Measurements from ENCODE around the gene DUOXA2.

DUOXA2 gene

DNA sequence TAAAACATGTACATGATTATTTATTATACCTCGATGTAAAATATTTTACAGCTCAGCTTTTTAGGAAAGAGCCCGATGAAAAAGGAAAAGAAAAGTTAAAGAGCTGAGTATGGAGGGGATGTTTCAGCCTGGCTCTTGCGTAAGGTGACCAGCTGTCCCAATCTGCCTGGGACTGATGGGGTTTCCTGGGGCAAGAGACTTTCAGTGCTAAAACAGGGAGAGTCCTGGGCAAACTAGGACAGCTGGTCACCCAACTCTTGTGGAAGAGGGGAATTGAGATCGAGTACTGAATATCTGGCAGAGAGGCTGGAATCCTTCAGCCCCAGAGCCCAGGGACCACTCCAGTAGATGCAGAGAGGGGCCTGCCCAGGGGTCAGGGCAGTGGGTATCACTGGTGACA lies 21.1 kb upstream of the DUOXA2 start (continued):
- TF ChIP-seq ZNF8 (CRISPR knock-in tag; IDR thresholded peaks at IDR 0.05): no peak

- ATAC-seq: no peak
- no peak for TF ChIP-seq ZFP3 (CRISPR knock-in tag; IDR thresholded peaks at IDR 0.05)
- no peak for TF ChIP-seq BACH2 (CRISPR knock-in tag; IDR thresholded peaks at IDR 0.05; ENCODE audit: borderline replicate concordance)
- no peak for TF ChIP-seq ISL1 (CRISPR knock-in tag; IDR thresholded peaks at IDR 0.05)
- no peak for TF ChIP-seq ZNF8 (CRISPR knock-in tag; IDR thresholded peaks at IDR 0.05)
- no peak for TF ChIP-seq ZNF565 (CRISPR knock-in tag; conservative IDR thresholded peaks at IDR 0.05; ENCODE audit: low read depth)
- TF ChIP-seq TOX (CRISPR knock-in tag; IDR thresholded peaks at IDR 0.05; ENCODE audit: borderline replicate concordance): no peak
- no peak for TF ChIP-seq GLIS3 (CRISPR knock-in tag; IDR thresholded peaks at IDR 0.05)
- no peak for TF ChIP-seq TSHZ2 (CRISPR knock-in tag; IDR thresholded peaks at IDR 0.05)
- no peak for TF ChIP-seq RARB (CRISPR knock-in tag; IDR thresholded peaks at IDR 0.05)
- TF ChIP-seq ZNF70 (CRISPR knock-in tag; IDR thresholded peaks at IDR 0.05): no peak
- TF ChIP-seq PATZ1 (CRISPR knock-in tag; IDR thresholded peaks at IDR 0.05; ENCODE audit: borderline replicate concordance): no peak
- no peak for TF ChIP-seq OSR1 (CRISPR knock-in tag; IDR thresholded peaks at IDR 0.05)
- no peak for TF ChIP-seq ESRRG (CRISPR knock-in tag; IDR thresholded peaks at IDR 0.05)
- TF ChIP-seq ZC3H10 (CRISPR knock-in tag; IDR thresholded peaks at IDR 0.05): no peak
- TF ChIP-seq, protein P1, sequence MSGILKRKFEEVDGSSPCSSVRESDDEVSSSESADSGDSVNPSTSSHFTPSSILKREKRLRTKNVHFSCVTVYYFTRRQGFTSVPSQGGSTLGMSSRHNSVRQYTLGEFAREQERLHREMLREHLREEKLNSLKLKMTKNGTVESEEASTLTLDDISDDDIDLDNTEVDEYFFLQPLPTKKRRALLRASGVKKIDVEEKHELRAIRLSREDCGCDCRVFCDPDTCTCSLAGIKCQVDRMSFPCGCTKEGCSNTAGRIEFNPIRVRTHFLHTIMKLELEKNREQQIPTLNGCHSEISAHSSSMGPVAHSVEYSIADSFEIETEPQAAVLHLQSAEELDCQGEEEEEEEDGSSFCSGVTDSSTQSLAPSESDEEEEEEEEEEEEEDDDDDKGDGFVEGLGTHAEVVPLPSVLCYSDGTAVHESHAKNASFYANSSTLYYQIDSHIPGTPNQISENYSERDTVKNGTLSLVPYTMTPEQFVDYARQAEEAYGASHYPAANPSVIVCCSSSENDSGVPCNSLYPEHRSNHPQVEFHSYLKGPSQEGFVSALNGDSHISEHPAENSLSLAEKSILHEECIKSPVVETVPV (CRISPR knock-in tag; IDR thresholded peaks at IDR 0.05): no peak
These were observed 20.3 kb upstream of the DUOXA2 start for GRCh38 chr15:45093622-45094357.

- TF ChIP-seq BACH2 (CRISPR knock-in tag; IDR thresholded peaks at IDR 0.05; ENCODE audit: borderline replicate concordance) (no peak), ZNF70 (CRISPR knock-in tag; IDR thresholded peaks at IDR 0.05) (no peak), ZNF8 (CRISPR knock-in tag; IDR thresholded peaks at IDR 0.05) (no peak), CREB5 (CRISPR knock-in tag; IDR thresholded peaks at IDR 0.05; ENCODE audit: low read depth) (no peak), TCF4 (CRISPR knock-in tag; IDR thresholded peaks at IDR 0.05; ENCODE audit: borderline replicate concordance) (no peak), RARB (CRISPR knock-in tag; IDR thresholded peaks at IDR 0.05) (no peak), GLIS3 (CRISPR knock-in tag; IDR thresholded peaks at IDR 0.05) (no peak), ARNTL (CRISPR knock-in tag; IDR thresholded peaks at IDR 0.05; ENCODE audit: borderline replicate concordance, low read depth) (no peak), ZFP3 (CRISPR knock-in tag; IDR thresholded peaks at IDR 0.05) (no peak), ESRRG (CRISPR knock-in tag; IDR thresholded peaks at IDR 0.05) (no peak), ZNF565 (CRISPR knock-in tag; conservative IDR thresholded peaks at IDR 0.05; ENCODE audit: low read depth) (no peak), CSDC2 (CRISPR knock-in tag; IDR thresholded peaks at IDR 0.05) (no peak)
- ATAC-seq: no peak
These were observed 19.8 kb upstream of the DUOXA2 start for GRCh38 chr15:45094358-45094730.

DNA sequence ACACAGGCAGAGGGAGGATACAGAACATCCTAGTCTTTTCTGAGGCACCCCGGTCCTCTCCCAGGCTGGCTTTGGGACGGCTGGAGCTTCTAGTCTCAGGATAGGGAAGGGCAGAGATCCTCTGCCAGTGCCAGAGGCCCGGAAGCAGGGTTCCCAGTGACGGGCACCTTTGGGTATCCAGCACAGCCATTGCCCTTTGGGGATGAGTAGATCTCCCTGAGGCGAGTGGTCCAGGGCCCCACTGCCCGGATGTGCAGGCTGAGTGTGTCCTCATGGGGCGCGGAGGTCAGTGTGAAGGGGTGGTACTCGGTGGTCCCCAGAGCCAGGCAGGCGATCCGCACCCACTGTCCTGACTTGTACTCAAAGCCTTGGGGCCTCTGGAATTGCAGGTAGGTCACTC lies 18.5 kb upstream of the DUOXA2 start:
- no peak for ATAC-seq
- TF ChIP-seq ZC3H10 (CRISPR knock-in tag; IDR thresholded peaks at IDR 0.05): no peak
- TF ChIP-seq PATZ1 (CRISPR knock-in tag; IDR thresholded peaks at IDR 0.05; ENCODE audit: borderline replicate concordance): no peak
- no peak for TF ChIP-seq SNAI2 (CRISPR knock-in tag; IDR thresholded peaks at IDR 0.05)
- TF ChIP-seq GLIS3 (CRISPR knock-in tag; IDR thresholded peaks at IDR 0.05): no peak
- no peak for TF ChIP-seq PPARA (CRISPR knock-in tag; IDR thresholded peaks at IDR 0.05; ENCODE audit: borderline replicate concordance)
- TF ChIP-seq CREB5 (CRISPR knock-in tag; IDR thresholded peaks at IDR 0.05; ENCODE audit: low read depth): no peak

All from SK-N-SH treated with all-trans-retinoic acid at 6 μM for 48 hours (cell line).